Stimulated activated CD8-positive, alpha-beta memory T cell treated with anti-CD3 and anti-CD28 coated beads, Interleukin-15, amount 100 ng/mL, for 48 hours (primary cell): Measurements from ENCODE around the gene PCYT1A.
"Not testable (repeated sequence)": the region's sequence is repeated elsewhere in the genome, so short reads cannot be mapped to it uniquely, and the experiment has no call there.

Experiments
- DNase-seq, 2 donors: peaks; one replicate each; pipeline ENCODE4 v3.0.0-alpha.2; 2020; ENCODE audit warnings: low read depth in 2 of 2

The PCYT1A gene

DNA sequence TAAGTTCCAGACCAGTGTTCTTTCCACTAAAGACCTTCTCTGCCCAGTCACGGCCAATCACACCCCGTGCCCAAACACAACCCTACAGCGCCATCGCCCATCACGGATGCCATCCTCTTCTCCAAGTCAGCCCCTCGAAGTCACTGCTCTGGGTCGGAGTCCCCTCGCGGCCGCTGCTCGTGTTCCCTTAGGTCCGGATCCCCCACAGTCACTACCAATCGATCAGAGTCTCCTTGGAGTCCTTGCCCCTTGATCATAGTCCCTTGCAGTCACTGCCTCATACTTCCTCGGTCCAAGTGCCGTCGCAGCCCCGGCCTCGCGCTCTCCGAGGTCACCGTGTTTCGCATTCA lies 461 bp downstream of the PCYT1A start:
- DNase-seq = peak; percentile 8 to 16

DNA sequence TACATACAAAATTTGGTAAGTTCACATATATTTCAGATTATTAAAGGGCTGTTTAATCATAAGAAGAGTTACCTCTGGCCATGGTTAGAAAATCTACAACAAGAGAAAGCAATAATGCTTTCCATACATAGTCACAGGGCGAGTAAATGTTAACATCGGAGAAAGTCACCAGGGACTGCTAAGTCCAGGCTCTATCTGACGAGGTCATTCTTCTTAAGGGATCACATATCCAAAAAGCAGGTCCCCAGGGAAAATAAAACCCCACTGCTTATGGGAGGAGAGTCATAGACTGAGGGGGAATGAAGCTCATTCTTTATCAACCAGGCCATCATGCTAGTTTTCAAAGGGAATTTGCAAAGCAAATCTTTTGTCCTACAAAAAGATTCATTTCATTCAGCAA lies 3.1 kb downstream of the PCYT1A start:
- DNase-seq = no peak

DNA sequence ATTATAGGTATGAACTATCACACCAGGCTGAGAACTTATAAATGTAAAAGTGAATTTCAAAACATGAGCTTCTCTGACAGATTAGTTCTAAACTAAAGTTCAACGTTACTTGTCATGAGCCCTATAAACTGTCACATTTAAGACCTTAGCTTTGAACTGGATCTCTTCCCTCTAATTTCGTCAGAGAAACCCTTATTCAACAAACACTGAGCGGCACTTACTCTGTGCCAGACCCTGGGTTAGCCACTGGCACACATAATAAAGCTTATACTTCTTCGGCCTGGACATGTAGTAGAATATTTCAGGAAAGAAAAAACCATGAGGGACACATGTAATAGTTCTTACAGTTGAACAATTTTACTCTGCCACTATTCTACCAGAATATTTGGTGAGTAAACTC lies 5.6 kb downstream of the PCYT1A start:
- no peak for DNase-seq

DNA sequence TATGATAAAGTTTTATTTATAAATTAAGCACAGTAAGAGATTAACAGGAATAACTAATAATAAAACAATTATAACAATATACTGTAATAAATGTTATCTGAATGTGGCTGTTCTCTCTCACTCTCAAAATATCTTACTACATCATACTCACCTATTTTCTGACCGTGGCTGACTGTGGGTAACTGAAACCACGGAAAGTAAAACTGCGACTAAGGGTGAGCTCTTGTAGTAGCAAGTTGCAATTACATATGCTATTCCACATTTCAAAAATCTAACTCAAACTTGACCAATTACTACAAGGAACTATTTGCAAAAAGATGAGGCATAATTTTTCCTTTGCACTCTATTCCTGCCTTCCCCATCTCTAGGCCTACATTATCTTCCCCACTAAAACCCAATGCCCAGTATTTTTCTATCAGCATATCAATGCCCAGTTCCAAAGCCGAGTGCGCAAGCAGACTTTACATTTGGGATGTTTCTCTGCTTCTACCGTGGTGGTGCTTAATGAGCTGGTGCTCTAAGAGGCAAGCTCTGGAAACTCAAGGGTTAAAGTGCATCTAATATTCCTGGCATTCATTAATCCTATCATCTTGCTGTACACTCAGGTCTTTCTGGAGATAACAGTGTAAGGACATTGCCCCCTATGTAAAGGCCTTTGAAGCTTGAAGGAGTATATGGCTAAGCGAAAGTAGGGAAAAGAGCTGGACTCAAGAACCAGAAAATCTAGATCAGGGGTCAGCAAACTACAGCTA lies 6.7 kb downstream of the PCYT1A start:
- DNase-seq = peak in 1 of 2 donors; percentile 15

DNA sequence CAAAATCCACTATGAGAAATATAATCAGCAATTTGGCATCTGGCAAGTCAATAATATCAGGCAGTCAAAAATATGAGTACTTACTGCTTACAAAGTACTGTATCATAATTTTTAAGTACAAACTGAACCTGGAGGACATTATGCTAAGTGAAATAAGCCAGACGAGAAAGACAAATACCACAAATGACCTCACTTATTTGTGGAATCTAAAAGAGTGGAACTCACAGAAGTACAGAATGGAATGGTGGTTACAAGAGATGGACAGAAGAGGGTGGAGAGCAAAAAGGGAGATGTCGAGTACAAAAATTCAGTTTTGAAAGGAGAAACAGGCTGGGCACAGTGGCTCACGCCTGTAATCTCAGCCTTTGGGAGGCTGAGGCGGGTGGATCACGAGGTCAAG lies 12.4 kb downstream of the PCYT1A start:
- no peak for DNase-seq

DNA sequence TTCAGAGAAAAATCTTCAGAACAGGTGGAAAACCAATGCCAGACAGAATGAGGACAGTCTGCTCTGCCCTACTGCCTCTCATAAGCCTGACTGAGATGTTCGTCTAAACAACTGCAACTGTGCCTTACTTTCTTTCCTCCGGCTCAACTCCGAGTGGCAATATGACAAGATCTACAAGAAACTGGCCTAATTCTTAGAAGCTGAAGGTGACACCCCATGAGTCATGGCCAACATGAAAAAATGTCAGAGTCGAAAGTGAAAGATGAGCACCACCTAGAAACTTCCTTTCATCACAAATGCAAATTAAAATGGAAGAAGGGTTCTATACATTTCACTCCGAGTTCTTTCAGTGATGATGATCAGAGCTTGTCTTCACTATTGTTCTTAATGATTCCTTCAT lies 12.9 kb downstream of the PCYT1A start:
- DNase-seq = peak; percentile 46

DNA sequence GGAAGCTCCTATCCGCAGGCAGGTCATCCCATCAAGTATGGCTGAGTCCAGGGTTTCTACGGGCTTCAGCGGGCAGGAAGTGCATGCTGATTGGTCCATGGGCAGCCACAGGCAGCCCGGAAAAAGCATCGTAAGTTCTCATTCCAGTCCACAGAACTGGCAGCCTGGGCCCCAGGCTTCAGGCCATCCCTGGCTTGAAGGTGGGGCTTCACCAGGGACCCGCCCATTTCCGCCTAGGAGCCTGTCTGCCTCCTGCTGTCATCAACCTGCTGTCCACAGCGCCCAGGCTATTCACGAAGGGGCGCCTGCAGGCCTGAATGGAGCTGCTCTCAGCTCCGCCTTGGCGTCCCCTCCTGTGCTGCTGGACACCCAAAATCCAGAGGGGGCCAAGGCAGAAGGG lies 13.9 kb downstream of the PCYT1A start:
- no peak for DNase-seq

DNA sequence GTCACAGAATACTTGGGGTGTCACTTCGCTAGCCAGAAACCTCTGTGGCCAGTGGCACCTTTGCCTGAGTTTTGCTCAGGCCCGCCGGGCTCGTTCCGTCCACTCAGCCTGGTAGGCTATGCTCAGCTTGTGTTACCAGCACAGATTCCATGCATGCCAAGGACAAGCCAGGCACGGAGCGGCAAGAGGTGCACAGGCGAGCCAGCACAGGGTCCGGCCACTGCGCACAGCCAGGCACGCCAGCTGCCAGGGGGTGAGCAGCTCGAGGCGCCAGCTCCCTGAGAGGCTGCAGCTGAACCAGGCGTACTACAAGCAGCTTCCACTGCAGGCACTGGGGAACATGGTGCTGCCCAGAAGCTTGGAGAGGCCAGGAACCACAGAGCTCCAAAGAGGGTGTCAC lies 14.7 kb downstream of the PCYT1A start:
- no peak for DNase-seq

DNA sequence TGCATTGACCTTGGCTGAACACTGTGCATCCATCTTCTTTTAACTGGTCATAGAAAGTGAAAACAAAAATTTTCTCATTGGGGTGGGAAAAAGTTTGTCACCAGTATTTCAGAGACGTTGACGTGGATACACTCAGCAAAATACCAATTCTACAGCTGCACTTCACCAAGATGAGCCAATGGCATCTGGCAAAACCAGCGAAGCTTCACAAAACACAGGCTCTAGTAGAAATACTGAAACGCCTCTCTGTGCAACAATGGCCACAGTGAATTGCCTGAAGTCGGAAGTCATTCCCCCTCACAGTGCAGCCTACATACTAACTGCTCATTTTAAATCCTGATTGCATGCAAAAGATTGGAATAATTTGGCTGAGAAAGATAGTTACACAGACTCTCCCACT lies 17.0 kb downstream of the PCYT1A start:
- no peak for DNase-seq

DNA sequence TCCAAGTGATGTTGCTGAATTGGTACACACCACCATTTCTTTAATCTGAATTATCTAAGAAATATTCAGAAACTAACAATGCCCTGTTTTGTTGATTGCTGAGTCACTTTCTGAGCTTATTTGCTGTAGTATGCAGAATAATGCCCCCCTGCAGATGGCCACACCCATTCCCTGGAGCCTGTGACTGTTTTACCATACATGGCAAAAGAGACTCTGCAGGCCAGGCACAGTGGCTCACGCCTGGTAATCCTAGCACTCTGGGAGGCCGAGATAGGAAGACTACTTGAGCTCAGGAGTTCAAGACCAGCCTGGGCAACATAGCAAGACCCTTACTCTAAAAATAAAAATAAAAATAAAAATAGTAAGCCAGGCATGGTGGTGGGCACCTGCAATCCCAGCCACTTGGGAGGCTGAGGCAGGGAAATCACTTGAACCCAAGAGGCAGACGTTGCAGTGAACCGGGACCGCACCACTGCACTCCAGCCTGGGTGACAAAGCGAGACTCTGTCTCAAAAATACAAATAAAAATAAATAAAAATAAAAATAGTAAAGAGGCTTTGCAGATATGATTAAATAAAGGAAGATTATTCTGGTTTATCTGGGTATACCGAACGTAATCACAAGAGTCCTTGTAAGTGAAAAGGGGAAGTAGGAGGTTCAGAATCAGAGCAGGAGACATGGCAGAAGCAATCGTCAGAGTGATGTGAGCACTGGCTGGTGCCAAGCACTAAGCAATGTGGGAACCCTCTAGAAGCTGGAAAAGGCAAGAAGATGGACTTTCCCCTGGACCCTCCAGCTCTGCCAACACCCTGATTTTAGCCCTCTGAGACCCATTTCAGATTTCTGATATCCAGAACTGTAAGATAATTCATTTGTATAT lies 19.0 kb downstream of the PCYT1A start:
- DNase-seq = no peak

DNA sequence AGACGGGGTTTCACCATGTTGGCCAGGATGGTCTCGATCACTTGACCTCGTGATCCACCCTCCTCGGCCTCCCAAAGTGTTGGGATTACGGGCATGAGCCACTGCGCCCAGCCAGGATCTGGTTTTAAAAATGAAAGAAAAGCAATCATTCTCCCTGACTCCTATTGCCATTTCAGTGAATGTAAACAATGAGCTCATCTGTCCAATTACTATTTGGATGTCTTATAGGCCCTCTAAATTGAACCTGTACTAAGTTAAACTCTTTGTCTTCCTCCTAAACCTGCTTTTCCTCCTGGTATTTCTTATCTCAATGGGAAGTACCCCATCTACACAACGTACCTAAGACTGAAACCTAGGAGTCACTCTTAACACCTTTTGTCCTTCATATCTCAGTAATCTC lies 23.7 kb downstream of the PCYT1A start:
- no peak for DNase-seq

DNA sequence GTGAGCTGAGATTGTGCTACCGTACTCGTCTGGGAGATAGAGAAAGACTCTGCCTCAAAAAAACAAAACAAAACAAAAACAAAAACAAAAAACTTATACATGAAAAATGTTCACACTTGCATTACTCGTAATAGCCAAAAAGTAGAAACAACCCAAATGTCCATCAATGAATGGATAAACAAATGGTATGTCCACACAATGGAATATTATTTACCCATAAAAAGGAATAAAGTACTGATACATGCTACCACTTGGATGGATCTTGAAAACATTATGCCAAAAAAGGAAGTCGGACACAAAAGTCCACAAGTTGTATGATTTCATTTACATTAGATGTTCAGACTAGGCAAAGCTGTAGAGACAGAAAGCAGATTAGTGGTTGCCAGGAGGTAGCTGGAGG lies 26.7 kb downstream of the PCYT1A start:
- no peak for DNase-seq

DNA sequence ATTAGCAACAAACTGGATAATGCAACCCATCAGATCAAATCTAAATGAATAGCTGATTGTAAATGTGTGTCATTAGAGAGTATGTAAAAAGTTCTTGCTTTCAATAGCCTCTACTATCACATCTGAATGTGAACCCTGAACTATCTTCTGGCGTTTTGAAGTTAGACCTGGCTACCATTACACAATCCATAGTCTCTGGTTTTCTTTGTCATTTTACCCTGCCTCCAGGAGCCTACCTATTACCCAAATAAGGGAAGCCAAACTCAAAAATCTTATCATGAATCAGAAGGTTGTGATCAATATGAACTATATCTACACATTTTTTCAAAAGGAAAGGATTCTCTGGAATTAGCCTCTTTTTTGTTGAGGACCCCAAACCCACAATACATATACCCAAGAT lies 31.8 kb downstream of the PCYT1A start:
- no peak for DNase-seq

DNA sequence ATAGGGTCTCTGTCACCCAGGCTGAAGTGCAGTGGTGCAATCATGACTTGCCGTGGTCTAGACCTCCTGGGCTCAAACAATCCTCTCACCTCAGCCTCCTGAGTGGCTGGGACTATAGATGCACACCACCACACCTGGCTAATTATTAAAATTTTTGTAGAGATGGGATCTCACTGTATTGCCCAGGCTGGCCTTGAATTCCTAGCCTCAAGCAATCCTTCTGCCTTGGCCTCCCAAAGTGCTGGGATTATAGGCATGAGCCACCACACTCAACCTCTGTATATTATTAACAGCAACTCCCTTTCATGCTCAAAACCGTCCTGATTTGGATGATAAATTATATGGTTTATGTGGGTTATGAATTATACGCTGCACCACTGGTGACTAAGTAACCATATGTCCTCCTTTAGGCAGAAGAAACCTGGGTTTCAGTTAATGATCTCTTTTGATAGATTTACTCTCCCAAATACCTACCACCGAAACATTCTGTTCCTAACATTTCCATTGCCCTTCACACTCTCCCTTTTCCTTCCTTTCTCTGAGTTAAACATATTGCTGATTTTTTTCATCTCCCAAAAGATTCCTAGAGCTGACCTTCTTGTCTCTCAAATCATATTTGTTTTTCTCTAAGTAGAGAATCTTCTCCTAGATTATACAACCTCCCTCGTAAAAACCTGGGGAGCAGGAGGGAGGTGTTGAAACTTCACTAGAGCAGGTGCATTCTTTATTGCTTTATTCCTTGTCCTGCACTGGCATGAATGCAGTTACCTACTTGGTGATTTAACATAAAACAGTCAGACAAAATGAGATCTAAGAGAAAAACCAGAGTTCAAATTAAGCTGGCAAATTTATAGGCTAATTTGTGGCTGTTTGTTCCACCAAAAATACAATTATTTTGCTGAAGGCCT lies 32.9 kb downstream of the PCYT1A start:
- no peak for DNase-seq

DNA sequence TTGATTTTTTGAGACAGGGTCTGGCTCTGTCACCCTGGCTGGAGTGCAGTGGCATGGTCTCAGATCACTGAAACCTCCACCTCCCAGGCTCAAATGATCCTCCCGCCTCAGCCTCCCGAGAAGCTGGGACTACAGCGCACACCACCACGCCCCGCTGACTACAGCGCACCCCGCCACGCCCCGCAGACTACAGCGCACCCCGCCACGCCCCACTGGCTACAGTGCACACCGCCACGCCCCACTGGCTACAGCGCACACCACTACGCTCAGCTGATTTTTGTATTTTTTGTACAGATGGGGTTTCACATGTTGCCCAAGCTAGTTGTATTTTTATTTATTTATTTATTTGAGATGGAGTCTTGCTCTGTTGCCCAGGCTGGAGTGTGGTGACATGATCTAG lies 35.6 kb downstream of the PCYT1A start:
- no peak for DNase-seq

DNA sequence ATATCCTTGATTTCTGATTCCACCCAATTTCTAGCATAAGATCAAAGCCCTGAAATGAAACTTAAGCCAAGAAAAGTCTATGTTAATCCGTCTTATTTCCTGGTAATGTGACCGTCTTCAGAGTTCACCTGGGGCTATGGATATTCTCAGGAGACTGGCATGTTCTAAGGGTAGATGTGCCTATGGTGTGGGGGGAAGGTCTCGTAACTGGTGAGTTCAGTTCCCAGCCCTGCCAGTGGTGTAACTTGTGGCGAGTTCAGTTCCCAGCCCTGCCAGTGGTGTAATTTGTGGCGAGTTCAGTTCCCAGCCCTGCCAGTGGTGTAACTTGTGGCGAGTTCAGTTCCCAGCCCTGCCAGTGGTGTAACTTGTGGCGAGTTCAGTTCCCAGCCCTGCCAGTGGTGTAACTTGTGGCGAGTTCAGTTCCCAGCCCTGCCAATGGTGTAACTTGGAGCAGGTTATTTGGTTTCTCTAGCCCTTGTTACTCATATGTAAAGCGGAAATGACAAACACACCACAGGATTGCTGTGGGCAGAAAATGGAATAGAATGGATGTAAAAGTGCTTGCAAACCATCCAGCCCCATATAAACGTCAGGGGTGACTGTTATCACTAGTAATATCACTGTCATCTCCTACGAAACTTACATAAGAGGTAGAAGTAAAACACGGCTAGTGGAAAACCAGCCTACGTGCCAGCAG lies 40.8 kb downstream of the PCYT1A start:
- DNase-seq = no peak

DNA sequence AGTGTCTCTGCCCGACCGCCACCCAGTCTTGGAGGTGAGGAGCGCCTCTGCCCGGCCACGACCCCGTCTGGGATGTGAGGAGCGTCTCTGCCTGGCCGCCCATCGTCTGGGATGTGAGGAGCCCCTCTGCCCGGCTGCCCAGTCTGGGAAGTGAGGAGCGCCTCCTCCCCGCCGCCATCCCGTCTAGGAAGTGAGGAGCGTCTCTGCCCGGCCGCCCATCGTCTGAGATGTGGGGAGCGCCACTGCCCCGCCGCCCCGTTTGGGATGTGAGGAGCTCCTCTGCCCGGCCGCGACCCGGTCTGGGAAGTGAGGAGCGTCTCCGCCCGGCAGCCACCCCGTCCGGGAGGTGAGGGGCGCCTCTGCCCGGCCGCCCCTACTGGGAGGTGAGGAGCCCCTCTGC lies 43.4 kb downstream of the PCYT1A start:
- not testable (repeated sequence) for DNase-seq

DNA sequence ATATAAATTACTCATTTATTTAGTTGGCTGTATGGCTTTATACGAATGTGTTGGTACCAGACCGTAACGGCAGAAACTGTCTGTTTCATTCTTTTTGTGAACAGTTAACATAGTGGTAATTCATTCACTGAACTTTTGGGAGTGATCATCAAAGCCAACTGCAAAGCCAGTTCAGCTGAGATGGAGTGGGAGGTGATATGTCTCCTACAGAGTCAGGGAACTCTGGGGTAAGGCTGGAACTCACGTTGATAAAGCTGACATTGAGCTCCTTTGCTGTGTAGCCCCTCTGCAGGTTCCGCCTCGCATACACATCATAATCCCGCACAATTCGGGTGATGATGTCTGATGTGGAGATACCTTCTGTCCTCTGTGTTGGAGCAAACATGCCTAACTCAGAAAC lies 45.8 kb downstream of the PCYT1A start:
- DNase-seq = no peak

DNA sequence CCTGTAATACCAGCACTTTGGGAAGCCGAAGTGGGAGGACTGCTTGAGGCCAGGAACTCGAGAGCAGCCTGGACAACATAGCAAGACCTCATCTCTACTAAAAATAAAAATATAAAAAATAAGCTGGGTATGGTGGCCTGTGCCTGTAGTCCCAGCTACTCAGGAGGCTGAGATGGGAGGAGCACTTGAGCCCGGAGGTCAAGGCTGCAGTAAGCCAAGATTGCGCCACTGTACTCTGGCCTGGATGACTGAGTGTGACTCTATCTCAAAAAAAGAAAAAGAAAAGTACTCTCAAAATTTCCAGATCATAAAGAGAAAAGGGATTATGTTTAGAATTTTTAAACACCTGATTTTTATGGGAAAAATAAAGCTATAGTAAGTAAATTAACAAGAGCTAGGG lies 47.1 kb downstream of the PCYT1A start:
- DNase-seq = no peak

DNA sequence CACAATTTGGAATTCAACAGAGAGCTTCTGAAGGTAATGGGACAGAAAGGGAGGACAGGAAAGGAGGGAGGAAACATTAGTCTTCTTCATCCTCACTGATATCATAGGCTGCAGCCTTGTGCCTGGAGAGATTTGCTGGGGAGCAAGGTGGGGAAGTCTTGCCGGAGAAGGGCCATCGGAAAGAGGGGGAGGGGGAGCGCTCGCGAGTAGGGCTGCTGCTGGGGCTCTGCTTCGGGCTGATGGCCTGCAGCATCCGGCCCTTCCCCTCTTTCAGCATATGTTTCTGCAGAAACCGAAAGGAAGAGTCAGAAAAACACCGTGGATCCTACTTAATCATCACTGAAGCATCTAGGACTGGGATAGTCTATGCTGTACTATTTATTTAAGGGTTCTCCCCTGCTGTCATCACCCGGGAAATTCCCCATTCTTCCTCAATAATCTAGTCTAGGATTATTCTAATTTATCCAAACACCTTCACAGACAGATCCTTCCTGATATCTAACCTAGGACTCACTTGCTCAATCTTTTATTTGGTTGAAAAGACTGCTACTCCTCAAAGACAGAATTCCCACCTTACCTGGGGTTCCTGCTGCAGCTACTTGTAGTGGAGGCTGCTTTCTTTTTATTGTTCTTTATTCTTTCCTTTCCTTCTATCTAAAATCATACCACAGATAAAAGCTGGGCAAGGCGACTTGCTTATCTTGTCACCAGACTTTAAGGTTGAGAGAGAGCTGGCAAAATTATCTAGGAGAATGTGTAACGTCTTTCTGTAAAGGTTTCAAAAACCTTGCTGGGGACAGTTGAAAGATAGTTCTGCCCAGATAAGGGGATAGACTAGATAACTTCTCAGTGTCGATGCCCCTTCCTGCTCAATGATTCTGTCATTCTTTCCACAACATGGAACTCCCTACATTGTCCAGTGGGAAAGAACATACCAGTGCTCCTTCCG lies 48.6 kb downstream of the PCYT1A start:
- no peak for DNase-seq

DNA sequence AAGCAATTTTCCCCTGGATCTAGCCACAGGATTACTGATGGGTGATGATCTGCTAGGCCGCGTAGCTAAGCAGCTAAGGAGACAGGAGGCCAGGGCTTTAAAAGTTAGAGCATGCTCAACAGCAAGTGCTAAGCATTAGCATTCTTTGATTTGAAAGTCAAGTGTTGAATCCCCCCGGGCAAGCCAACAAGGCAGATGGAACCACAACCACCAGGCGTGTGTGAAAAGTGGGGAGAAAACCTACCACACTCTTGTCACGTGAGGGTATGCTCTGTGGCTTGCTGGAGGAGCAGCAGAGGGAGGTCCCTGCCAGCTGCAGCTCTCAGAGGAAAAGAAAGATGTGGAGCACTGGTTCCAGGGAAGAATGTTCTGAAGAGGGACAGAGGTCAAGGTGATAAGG lies 50.3 kb downstream of the PCYT1A start:
- no peak for DNase-seq
